GM21786 (cell line): Measurements from ENCODE around the gene UBAC2.

Source experiments
- ATAC-seq: cut with Tn5 transposase; IDR thresholded peaks from one replicate; pipeline ENCODE4 v1.9.1; 2021; ENCODE audit not compliant: unreplicated experiment

Gene UBAC2

DNA sequence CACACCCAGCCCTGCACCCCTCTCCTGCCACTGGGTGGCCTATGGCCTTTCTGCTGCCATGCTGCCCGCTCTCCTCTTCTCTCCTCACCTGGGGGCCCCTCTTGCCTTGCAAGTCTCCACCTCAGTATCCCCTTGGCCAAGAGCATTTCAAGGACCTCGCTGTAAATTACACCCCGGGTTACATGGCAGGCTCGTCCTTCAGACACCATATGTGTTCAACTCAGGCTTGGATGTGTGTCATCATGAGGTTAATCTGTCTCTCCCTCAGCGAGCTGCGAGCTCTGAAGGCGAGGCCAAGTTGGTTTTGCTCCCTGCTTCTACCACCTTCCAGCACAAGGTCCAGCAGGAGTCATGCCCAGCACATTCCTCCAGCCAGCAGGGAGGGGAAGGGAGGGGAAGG lies 225.8 kb downstream of the UBAC2 start:
- no peak for ATAC-seq

DNA sequence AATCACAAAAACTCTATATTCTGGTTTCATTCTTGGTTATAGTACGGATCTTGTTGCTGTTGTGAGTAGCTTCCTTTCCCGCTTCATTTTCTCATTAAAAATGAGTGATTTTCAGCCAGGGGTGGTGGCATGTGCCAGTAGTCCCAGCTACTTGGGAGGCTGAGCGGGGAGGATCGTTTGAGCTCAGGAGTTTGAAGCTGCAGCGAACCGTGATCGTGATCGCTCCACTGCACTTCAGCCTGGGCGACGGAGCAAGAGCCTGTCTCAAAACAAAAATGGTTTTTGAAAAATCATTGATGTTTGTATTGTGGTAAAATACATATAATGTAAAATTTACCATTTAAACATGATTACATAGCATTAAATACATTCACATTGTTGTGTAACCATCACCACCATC lies 229.0 kb downstream of the UBAC2 start:
- ATAC-seq, result no peak

DNA sequence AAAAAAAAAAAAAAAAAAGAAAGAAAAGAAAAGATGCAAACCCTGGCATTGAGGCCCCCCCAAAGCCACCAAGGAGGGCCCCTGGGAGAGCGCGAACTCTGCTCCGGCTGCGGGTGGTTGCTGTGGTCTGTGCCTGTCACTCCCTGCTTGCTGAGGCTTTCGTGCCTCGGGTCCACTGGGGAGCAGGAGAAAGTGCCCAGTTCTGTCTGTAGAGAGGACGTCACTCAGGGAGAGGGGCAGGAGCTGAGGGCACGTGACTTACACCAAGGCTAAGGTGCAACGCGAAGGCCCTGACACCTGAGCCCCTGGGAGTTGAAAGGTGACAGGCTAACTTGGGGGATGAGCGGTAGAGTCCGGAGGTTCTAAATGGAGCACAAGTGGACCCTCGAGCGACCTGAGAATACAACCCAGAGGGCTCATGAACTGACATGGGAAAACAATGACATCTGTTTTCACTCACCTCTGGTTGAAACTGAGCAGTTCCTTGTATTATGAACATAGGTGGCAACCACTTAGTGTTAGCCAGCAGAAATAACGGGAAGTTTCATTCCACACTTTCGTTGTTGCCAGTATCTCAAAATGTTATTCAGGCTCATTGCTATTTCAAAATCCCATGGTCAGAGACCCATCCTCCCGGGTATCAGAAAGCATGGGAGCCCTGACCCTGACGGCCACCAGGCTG lies 231.4 kb downstream of the UBAC2 start:
- ATAC-seq, result peak; percentile 29

GRCh38 chr13:99432609-99433542 lies 232.2 kb downstream of the UBAC2 start:
- peak; percentile 51 for ATAC-seq

DNA sequence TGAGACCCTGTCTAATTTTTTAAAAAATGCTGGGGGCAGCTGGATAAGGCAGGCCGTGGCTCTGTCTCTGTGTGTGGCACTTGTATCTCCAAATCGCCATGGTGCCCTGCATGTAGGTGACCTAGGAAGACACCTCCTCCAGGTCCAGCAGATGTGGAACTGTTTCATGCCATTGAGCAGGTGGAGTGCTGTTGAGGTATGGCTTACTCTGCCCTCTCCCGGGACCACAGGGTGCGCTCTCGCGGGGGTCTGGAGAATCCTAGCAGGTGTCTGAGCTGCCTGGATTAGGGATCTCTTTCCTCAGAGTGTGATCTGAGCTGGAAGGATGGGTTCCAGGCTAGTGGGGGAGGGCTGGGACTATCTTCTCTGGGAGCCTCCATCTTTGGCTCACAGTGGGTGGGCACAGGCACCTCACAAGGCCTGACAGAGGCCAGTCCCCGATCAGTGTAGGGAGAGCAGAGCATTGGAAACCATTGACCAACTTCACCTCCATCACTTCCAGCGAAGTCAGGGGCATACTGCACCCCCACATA lies 233.0 kb downstream of the UBAC2 start:
- no peak for ATAC-seq

- no peak for ATAC-seq
Measured at GRCh38 chr13:99434258-99434788, 233.7 kb downstream of the UBAC2 start.

DNA sequence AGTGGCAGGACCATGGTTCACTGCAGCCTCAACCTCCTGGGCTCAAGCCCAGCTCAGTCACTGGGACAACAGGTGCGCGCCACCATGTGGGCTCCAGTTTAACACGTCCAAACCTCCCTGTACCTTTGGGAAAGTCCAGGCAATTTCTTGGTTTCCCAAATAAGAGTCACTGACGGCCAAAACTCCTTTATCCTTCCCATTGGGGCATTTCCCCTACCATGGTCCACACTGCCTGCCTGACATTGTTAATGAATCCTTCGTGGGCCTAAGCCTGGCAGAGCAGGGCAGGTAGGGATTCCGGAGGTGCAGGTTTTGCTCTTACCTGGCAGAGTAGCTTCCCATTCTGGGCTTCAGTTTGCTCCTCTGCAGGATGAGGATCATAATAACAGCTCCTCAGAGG lies 234.5 kb downstream of the UBAC2 start:
- no peak for ATAC-seq

- no peak for ATAC-seq
Measured at GRCh38 chr13:99435998-99436397, 235.3 kb downstream of the UBAC2 start.
